Measurements from ENCODE around the gene ARL10.
"Not testable (repeated sequence)": the region's sequence is repeated elsewhere in the genome, so short reads cannot be mapped to it uniquely, and the experiment has no call there.

The ARL10 gene

GRCh38 chr5:176389135-176390123, 24.1 kb downstream of the ARL10 start:
- DNase-seq, result no peak

GRCh38 chr5:176391479-176391878, 26.2 kb downstream of the ARL10 start:
- no peak for DNase-seq

- DNase-seq, result no peak
Observed at GRCh38 chr5:176391999-176392398, 26.7 kb downstream of the ARL10 start.

GRCh38 chr5:176392526-176392925, 27.2 kb downstream of the ARL10 start:
- no peak for DNase-seq

- DNase-seq, result no peak
Observed at GRCh38 chr5:176394096-176394495, 28.8 kb downstream of the ARL10 start.

- no peak for DNase-seq
Observed at GRCh38 chr5:176394881-176395675, 29.8 kb downstream of the ARL10 start.

GRCh38 chr5:176396330-176396729, 31.0 kb downstream of the ARL10 start:
- DNase-seq, result no peak

DNA sequence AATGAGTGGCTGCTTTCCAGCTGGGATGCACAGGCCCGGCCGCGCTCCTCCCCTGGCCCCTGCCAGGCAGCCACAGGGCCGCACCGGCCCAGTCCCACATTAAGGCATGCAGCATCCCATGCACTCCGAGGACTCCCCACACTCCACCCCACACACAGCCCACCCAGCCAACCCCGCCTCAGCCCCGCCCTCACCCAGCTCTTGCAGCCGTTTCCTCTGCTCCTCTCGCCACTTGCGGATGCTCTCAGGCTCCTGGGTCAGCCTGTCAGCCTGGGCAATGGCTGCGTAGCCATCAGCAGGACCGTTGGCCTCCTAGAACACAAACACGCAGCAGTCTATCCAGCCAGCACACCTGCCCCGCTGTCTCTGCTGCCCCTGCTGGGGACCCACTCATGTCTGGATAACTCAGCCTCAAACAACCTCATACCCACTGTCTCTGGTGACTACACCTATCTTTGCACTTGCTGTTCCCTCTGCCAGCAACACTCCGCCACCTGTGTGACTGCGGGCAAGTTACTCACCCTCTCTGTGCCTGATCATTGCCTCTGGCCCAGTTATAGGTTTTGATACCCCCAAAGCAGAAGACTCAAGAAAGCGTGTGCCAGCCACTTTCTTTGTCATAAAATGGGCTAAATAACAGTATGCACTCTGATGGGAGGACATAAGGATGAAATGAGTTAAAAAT, 32.6 kb downstream of the ARL10 start:
- DNase-seq, result no peak

- no peak for DNase-seq
Observed at GRCh38 chr5:176400382-176401156, 35.3 kb downstream of the ARL10 start.

- DNase-seq, result no peak
Observed at GRCh38 chr5:176401281-176402205, 36.3 kb downstream of the ARL10 start.

- DNase-seq, result no peak
Observed at GRCh38 chr5:176405656-176406435, 40.6 kb downstream of the ARL10 start.

GRCh38 chr5:176406436-176407052, 41.3 kb downstream of the ARL10 start:
- DNase-seq, result no peak

- DNase-seq, result no peak
Observed at GRCh38 chr5:176407456-176408251, 42.4 kb downstream of the ARL10 start.

- DNase-seq, result not testable (repeated sequence)
Observed at GRCh38 chr5:176408252-176408573, 42.9 kb downstream of the ARL10 start.

DNA sequence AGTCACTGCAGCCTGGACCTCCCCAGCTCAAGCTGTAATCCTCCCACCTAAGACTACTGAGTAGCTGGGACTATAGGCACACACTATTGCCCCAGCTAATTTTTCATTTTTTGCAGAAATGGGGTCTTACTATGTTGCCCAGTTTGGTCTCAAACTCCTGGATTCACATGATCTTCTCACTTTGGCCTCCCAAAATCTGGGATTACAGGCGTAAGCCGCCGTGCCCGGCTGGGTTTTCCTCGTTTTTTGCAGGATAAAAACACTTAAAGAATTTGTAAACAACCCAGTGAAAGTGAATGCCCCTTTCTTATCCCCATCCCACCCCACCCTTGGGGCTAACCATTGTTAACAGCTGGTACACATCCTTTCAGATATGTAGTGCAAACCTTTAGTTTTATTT, 43.3 kb downstream of the ARL10 start:
- DNase-seq, result no peak

- no peak for DNase-seq
Observed at GRCh38 chr5:176409765-176410164, 44.5 kb downstream of the ARL10 start.

DNA sequence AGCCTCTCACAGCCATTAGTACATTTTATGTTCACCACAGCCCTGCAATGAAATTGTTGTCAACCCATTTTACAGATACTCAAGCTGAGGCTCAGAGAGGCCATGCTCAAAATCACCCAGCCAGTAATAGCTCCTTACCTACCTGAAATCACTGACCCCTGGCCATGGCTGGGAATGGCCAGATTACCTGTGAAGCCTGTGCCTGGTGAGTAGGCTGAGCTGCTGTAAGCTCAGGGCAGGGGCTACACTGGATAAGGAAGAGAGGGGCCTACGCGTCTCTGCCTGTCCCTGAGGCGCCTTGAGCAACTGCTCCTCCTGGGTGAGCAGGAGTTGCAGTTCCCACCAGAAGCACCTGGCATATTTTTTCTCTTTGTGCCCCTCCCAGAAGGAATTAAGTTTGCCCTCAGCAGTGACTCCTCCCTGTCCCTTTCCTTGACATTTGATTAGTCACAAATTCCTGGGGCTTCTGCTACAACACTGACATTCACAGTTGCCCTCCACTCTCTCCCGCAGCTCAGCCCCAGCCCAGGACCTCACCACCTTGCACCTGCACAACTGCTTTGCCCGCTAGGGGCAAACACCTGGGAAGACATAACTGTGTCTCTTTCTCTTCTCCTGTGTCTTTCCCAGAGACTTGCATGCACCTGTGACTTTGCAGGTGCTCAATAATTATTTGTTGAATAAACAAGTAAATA, 45.3 kb downstream of the ARL10 start:
- no peak for DNase-seq

- DNase-seq, result no peak
Observed at GRCh38 chr5:176412517-176413254, 47.4 kb downstream of the ARL10 start.
